Thyroid gland (tissue), 4 donors: ENCODE data around the gene PIP5K1C. TPM values are rescaled to one million over a fixed set of nuclear protein-coding genes. Genes with fewer than 3 reads are reported as not detected.
"Not testable (repeated sequence)": the region's sequence is repeated elsewhere in the genome, so short reads cannot be mapped to it uniquely, and the experiment has no call there.

ENCODE experiments used
- DNase-seq, 2 donors: peaks; one replicate each; pipeline ENCODE4 v3.0.0-alpha.2; 2019
- H3K27ac ChIP-seq, 3 donors: fragments of 200-600 bp; sonication (generic); 1 replicate in 2 of 3; 2 replicates in 1 of 3; pipeline ENCODE4 v1.5.1; 2016 to 2019; ENCODE audit warnings: mild to moderate bottlenecking in 1 of 3, moderate library complexity in 1 of 3
- H3K27me3 ChIP-seq: fragments of 200-600 bp; sonication (generic); one replicate; pipeline ENCODE4 v1.5.1; 2019
- H3K36me3 ChIP-seq, 2 donors: fragments of 200-600 bp; sonication (generic); one replicate each; pipeline ENCODE4 v1.5.1; 2016 to 2019
- H3K4me1 ChIP-seq, 2 donors: fragments of 200-600 bp; sonication (generic); one replicate each; pipeline ENCODE4 v1.5.1; 2017 to 2019
- H3K4me3 ChIP-seq, 3 donors: fragments of 200-600 bp; sonication (generic); replicated peaks in 1 of 3; 1 replicate in 2 of 3; 2 replicates in 1 of 3; pipeline ENCODE4 v1.5.1; 2016; ENCODE audit warnings: mild to moderate bottlenecking in 1 of 3
- H3K9me3 ChIP-seq: fragments of 200-600 bp; sonication (generic); one replicate; pipeline ENCODE4 v1.5.1; 2017
- CTCF ChIP-seq, 6 experiments: fragments of 200-600 bp in 3 of 6; fragments of 450-650 bp in 3 of 6; sonication (generic) in 3 of 6; IDR thresholded peaks; one replicate each; pipeline ENCODE4 v1.5.1; 2016 to 2019; ENCODE audit warnings: antibody characterized with exemption in 6 of 6, mild to moderate bottlenecking in 2 of 6, inconsistent platforms in 1 of 6, moderate library complexity in 1 of 6
- POLR2A ChIP-seq, 2 donors: fragments of 450-650 bp; IDR thresholded peaks; one replicate each; pipeline ENCODE4 v1.6.1; 2017; ENCODE audit warnings: antibody characterized with exemption in 2 of 2, mild to moderate bottlenecking in 2 of 2, moderate library complexity in 1 of 2
- WGBS, 2 donors: methylation state at CpG; one replicate each; pipeline ENCODE4 v1.1.5; 2017; 5-methylcytosine and 5-hydroxymethylcytosine counted together
- intact Hi-C: fragments of 100-400 bp; cut with DNase I; formaldehyde crosslinking; loops from one replicate; pipeline ENCODE4 v1.15.1; 2023
- total RNA-seq, 4 donors: library from RNA; depleted of rRNA; stranded (reverse); fragments of >200 nt; gene quantifications; one replicate each; pipeline ENCODE4 v1.2.3, GENCODE V29; 2016

The PIP5K1C gene
- total RNA-seq, 4 donors from 2014 or later, result 23.2 to 42.4 (median 35.0) TPM

DNA sequence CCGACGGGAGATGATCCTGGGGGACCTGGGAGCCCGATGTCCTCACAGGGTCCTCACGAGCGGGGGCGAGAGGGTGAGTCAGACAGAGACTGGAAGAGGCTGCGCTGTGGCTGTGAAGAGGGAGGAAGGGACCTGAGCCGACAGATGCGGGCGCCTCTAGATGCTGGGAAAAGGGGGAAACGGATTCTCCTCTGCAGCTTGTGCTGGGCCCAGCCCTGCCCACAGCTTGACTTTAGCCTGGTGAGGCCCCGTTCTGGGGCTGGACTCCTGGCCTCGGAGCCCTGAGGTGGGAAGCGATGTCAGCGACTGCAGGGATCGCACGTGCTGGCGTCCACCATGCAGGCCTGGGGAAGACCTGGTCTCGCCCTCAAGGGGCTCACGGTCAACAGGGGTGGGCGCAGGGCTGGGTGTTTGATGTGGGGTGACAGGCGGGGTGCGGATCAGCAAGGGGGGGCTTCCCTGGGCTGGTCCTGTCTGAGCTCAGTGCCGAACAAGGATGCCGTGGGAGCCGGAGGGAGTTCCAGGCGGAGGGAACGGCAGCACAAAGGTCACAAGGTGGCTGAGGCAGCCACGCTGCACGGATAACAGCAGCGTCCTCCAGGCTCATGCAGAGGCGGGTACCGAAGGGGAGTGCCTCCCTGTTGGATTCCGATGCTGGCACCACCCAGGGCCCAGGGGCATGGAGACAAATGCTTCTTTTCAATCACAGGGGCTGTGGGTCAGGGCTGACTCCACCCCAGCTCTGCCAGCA lies 31.8 kb downstream of the PIP5K1C start:
- WGBS, 2 donors, result 81 to 88% methylated on average over 33 of the region's 34 CpGs
- TF ChIP-seq CTCF (IDR thresholded peaks at IDR 0.05), result no peak
- no peak for TF ChIP-seq POLR2A (IDR thresholded peaks at IDR 0.05)
- Histone ChIP-seq H3K27me3 (no peaks in the 10 kb centered on the region), H3K27ac (peak overlapping the region in 2 of 3 donors; percentile 46 to 91), H3K9me3 (no peaks in the 10 kb centered on the region), H3K4me3 (no peak overlapping the region), H3K36me3 (peaks cover 9 to 14% of the 10 kb centered on the region in 2 donors), H3K4me1 (peaks cover 6 to 37% of the 10 kb centered on the region in 2 donors)
- intact Hi-C loops, result no loop called here
- no peak for DNase-seq

DNA sequence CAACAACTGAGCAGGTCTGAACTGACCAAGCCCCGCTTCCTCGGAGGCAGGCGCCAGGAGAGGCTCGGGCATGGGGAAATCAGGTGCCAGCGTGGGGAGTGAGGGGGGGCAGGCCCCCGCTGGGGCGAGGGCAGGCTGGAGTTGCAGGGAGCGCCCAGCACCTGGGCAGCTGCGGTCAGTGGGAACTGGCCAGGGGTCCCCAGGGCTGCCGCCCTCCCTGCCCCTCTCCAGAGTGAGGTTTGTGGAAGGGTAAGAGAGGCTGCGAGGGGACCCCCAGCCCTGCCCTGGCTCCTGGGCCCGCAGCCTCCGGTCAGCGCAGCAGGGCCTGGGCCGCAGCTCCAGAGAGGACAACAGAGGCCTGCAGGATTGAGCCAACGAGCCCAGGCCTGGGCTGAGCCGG lies 32.5 kb downstream of the PIP5K1C start:
- TF ChIP-seq POLR2A (IDR thresholded peaks at IDR 0.05), result no peak
- TF ChIP-seq CTCF (IDR thresholded peaks at IDR 0.05), result no peak
- intact Hi-C loops, result no loop called here
- H3K4me1 ChIP-seq, result peaks cover 6 to 37% of the 10 kb centered on the region in 2 donors
- H3K4me3 ChIP-seq, result no peak overlapping the region
- no peak for DNase-seq
- no peaks in the 10 kb centered on the region for H3K9me3 ChIP-seq
- whole genome bisulfite sequencing, 2 donors, result 99% methylated on average over 10 of the region's 17 CpGs; no CpG with 5 or more reads in 1 of the 2 donors
- H3K27me3 ChIP-seq, result no peaks in the 10 kb centered on the region
- peak overlapping the region in 1 of 3 donors; percentile 46 for H3K27ac ChIP-seq
- peaks cover 16 to 19% of the 10 kb centered on the region in 2 donors for H3K36me3 ChIP-seq

GRCh38 chr19:3667037-3667638 lies 33.1 kb downstream of the PIP5K1C start:
- intact Hi-C loops, result no loop called here
- Histone ChIP-seq H3K27ac (no peak overlapping the region), H3K36me3 (peaks cover 16 to 19% of the 10 kb centered on the region in 2 donors), H3K4me1 (peaks cover 6 to 37% of the 10 kb centered on the region in 2 donors), H3K27me3 (no peaks in the 10 kb centered on the region), H3K4me3 (no peak overlapping the region), H3K9me3 (no peaks in the 10 kb centered on the region)
- 93 to 100% methylated on average over 3 to 11 of the region's 18 CpGs for WGBS, 2 donors
- DNase-seq, result no peak
- TF ChIP-seq POLR2A (IDR thresholded peaks at IDR 0.05) (no peak), CTCF (IDR thresholded peaks at IDR 0.05) (no peak)

DNA sequence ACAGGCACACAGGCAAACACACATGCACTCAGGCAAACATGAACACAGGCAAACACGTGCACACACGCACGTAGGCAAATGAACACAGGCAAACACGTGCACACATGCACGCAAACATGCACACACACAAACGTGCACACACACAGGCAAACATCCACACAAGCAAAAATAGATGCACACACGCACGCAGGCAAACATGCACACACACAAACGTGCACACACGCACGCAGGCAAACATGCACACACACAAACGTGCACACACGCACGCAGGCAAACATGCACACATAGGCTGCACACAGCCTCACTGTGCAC lies 33.8 kb downstream of the PIP5K1C start:
- 92 to 94% methylated on average over 14 of the region's 14 CpGs for WGBS, 2 donors
- H3K4me3 ChIP-seq, DNase-seq, H3K9me3 ChIP-seq, intact Hi-C loops, H3K27me3 ChIP-seq, H3K27ac ChIP-seq: not testable (repeated sequence)
- H3K36me3 ChIP-seq, result peaks cover 16 to 19% of the 10 kb centered on the region in 2 donors
- H3K4me1 ChIP-seq, result peaks cover 4 to 31% of the 10 kb centered on the region in 2 donors

- H3K36me3 ChIP-seq, result peaks cover 16 to 19% of the 10 kb centered on the region in 2 donors
- peaks cover 0 to 25% of the 10 kb centered on the region in 2 donors for H3K4me1 ChIP-seq
- no peaks in the 10 kb centered on the region for H3K9me3 ChIP-seq
- intact Hi-C loops, result loop anchor here (2.0 kb wide), 1 partner anchor 35 kb away; the partner anchor contains the start of gene PIP5K1C
- no peaks in the 10 kb centered on the region for H3K27me3 ChIP-seq
- 64 to 68% methylated on average over 15 to 22 of the region's 40 CpGs for WGBS, 2 donors
- no peak overlapping the region for H3K27ac ChIP-seq
- no peak overlapping the region for H3K4me3 ChIP-seq
- TF ChIP-seq CTCF (IDR thresholded peaks at IDR 0.05), result peak; percentile 85 to 96 (median 88)
- TF ChIP-seq POLR2A (IDR thresholded peaks at IDR 0.05), result no peak
- peak; percentile 51 to 57 for DNase-seq
Measured at GRCh38 chr19:3665681-3666544, 34.4 kb downstream of the PIP5K1C start.
